ENCODE measurements around the gene HES2. TPM values are rescaled to one million over a fixed set of nuclear protein-coding genes. Genes with fewer than 3 reads are reported as not detected.

Gene HES2
- total and polyA plus RNA-seq, 2 experiments from 2014 or later: 1.6 to 2.1 TPM

DNA sequence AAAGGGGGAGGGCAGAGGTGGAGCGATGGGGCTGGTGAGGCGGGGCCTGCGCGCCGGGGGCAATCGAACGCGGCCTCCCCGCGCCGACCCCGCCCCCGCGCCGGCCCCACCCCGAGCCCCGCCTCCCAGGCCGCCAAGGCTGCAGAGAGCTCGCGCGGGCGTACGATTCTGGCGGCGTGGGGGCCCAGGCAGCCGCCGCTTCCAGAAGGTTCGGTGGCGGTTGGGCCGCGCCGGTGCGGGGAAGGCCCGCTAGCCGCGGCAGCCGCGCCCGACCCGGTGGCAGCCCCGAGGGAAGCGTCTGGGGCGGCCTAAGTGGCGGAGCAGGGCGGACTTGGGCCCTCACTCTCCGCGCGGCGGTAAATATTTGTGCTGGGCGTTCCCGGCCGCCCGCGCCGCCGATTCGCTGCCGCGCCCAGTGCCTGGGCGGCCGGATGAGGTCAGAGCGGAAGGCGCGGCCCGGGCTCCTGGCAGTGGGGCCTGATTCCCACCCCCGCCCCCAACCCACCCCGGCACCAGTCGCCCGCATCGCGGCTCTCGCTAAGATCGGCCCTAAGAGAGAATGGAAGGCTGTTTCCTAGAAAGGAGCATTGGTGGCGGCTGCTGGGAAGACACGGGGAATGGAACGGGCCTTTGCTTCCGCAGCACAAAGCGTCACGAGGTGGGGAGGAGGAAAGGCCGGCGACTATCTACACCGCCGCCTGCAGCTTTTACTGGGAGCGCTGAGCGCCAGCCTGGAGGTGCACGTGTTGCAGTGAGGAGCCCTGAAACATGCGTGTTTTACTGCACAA, 26.1 kb downstream of the HES2 start, which contains the start of gene ACOT7:
Gene ACOT7, minus strand, starts transcription at position 368 of the 788 bp plus-strand sequence. CDS start 368 bp downstream, outside the sequence.
- Histone ChIP-seq H4K20me1 (replicated peaks; ENCODE audit: insufficient read depth) (peaks cover 16% of the 10 kb centered on the region), H2AFZ (peak within 1 kb of the TSS; percentile 85; the same call in 1 of the 2 replicates), H3K79me2 (replicated peaks; ENCODE audit: insufficient read depth) (peaks cover 41% of the 10 kb centered on the region), H3K4me2 (peak within 1 kb of the TSS; percentile 94), H3K36me3 (ENCODE audit: insufficient read depth) (no peaks in the 10 kb centered on the region), H3K27me3 (ENCODE audit: insufficient read depth) (no peaks in the 10 kb centered on the region), H3F3A (replicated peaks; ENCODE audit: low read depth) (peaks cover 14% of the 10 kb centered on the region; the same call in 1 of the 2 replicates), H3K9me2 (ENCODE audit: insufficient read depth) (no peaks in the 10 kb centered on the region), H3K4me1 (ENCODE audit: insufficient read depth) (peaks cover 8% of the 10 kb centered on the region; the same call in 1 of the 2 replicates), H3K27ac (ENCODE audit: low read depth) (peak within 1 kb of the TSS; percentile 87), H3K4me3 (peak within 1 kb of the TSS; percentile 93)
- H3K27me3 Mint-ChIP-seq (ENCODE audit: insufficient read depth, low read depth, poor library complexity): peaks cover 16% of the 10 kb centered on the region
- DNase-seq (ENCODE audit: low spot score) (peak; percentile 94), ATAC-seq (peak; percentile 89)
- TF ChIP-seq EZH2phosphoT487 (IDR thresholded peaks at IDR 0.05; ENCODE audit: unreplicated experiment): no peak
- TF ChIP-seq ZNF114 (CRISPR knock-in tag; IDR thresholded peaks at IDR 0.05): no peak
- peak; percentile 64 for TF ChIP-seq POLR2AphosphoS5 (IDR thresholded peaks at IDR 0.05; ENCODE audit: low read depth)
- no peak for TF ChIP-seq STAT1 (IDR thresholded peaks at IDR 0.05; ENCODE audit: unreplicated experiment)
- TF ChIP-seq, protein P1, sequence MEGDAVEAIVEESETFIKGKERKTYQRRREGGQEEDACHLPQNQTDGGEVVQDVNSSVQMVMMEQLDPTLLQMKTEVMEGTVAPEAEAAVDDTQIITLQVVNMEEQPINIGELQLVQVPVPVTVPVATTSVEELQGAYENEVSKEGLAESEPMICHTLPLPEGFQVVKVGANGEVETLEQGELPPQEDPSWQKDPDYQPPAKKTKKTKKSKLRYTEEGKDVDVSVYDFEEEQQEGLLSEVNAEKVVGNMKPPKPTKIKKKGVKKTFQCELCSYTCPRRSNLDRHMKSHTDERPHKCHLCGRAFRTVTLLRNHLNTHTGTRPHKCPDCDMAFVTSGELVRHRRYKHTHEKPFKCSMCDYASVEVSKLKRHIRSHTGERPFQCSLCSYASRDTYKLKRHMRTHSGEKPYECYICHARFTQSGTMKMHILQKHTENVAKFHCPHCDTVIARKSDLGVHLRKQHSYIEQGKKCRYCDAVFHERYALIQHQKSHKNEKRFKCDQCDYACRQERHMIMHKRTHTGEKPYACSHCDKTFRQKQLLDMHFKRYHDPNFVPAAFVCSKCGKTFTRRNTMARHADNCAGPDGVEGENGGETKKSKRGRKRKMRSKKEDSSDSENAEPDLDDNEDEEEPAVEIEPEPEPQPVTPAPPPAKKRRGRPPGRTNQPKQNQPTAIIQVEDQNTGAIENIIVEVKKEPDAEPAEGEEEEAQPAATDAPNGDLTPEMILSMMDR (conservative IDR thresholded peaks at IDR 0.05; ENCODE audit: low read depth in 2 of 2): 0 out of 4 replicates have a peak, but pooled peaks of 1 of the 2 experiments have one; percentile 4
- no peak for TF ChIP-seq JUNB (IDR thresholded peaks at IDR 0.05; ENCODE audit: unreplicated experiment)
- TF ChIP-seq ZNF462 (CRISPR knock-in tag; IDR thresholded peaks at IDR 0.05): no peak
- TF ChIP-seq ZNF331 (CRISPR knock-in tag; IDR thresholded peaks at IDR 0.05; ENCODE audit: low read depth): no peak
- no peak for TF ChIP-seq EZH2 (IDR thresholded peaks at IDR 0.05; ENCODE audit: low read depth, unreplicated experiment)
- TF ChIP-seq REST (IDR thresholded peaks at IDR 0.05; ENCODE audit: unreplicated experiment): no peak
- TF ChIP-seq ETS1 (IDR thresholded peaks at IDR 0.05): no peak
- peak; percentile 48 for TF ChIP-seq CREB1 (CRISPR knock-in tag; IDR thresholded peaks at IDR 0.05; ENCODE audit: low read depth)
- no peak for TF ChIP-seq NANOG (IDR thresholded peaks at IDR 0.05; ENCODE audit: borderline replicate concordance)
- H3K27ac Mint-ChIP-seq: peak within 1 kb of the TSS; percentile 95
- peaks cover 30% of the 10 kb centered on the region for H3K36me3 Mint-ChIP-seq (ENCODE audit: low read depth)
- H3K9me3 Mint-ChIP-seq: peaks cover 5% of the 10 kb centered on the region; the same call in 1 of the 3 replicates
- H3K4me3 Mint-ChIP-seq: peak within 1 kb of the TSS; percentile 86
- H3K4me1 Mint-ChIP-seq: peaks cover 16% of the 10 kb centered on the region
